Stimulated activated naive CD4-positive, alpha-beta T cell (primary cell): Measurements from ENCODE around the gene SLC25A42.
A peak's percentile ranks its signal among the peaks of the same experiment; 100 is the strongest.

Source experiments
- DNase-seq, 6 experiments: peaks; one replicate each; lab custom pipeline; 2025; lab: John Stamatoyannopoulos, UW

SLC25A42 gene

DNA sequence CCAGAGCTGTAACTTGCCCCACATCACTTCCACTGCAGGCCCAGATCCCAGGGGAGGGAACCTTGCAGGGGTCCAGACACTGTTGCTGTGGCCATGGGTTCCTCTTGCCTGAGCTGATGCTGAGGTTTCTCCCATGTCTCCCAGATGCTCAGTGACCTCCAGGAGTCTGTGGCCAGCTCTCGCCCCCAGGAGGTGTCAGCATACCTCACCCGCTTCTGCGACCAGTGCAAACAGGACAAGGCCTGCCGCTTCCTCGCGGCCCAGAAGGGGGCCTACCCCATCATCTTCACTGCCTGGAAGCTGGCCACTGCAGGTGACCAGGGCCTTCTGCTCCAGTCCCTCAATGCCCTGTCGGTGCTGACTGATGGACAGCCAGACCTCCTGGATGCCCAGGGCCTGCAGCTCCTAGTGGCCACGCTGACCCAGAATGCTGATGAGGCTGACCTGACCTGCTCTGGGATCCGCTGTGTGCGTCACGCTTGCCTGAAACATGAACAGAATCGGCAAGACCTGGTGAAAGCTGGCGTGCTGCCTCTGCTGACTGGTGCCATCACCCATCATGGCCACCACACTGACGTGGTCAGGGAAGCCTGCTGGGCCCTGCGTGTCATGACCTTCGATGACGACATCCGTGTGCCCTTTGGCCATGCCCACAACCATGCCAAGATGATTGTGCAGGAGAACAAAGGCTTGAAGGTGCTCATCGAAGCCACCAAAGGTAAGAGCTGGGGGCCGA, 12.1 kb upstream of the SLC25A42 start:
- no peak for DNase-seq

GRCh38 chr19:19052921-19053320, 10.9 kb upstream of the SLC25A42 start:
- no peak for DNase-seq

GRCh38 chr19:19053508-19054314, 10.1 kb upstream of the SLC25A42 start:
- DNase-seq: peak; percentile 29 to 61 (median 50)

DNA sequence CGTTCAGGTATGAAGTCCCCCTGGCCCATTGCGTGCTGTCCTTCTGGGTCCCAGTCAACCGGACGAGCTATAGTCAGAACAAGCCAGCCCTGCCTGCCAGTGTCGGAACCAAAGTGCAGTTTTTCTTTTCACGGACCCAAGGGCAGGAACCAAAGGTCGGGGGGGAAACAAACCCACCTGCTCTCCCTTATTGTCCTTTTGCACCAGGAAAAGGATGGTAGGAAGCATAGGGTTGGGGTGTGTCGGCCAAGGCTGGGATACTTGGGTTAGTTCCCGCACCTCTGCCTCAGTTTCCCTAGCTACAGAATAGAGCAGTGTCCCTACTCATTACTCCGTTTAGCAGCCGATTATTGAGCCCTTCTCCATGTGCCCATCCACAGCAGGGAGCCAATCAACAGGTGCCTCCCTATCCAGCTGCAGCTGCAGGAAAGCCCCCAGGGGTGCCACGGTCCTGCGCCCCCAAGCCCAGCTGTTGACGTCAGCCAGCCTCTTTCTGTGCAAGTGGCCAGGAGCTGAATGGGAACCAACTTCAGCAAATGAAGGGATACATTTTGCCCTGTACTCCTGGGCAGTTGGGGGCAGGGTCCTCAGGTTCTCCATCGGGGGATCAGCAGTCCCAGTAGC, 9.4 kb upstream of the SLC25A42 start:
- DNase-seq: no peak

- no peak for DNase-seq
These were observed 8.8 kb upstream of the SLC25A42 start for GRCh38 chr19:19054939-19055440.

- DNase-seq: no peak
These were observed 8.1 kb upstream of the SLC25A42 start for GRCh38 chr19:19055701-19056100.

GRCh38 chr19:19056636-19057275, 7.0 kb upstream of the SLC25A42 start:
- DNase-seq: no peak

DNA sequence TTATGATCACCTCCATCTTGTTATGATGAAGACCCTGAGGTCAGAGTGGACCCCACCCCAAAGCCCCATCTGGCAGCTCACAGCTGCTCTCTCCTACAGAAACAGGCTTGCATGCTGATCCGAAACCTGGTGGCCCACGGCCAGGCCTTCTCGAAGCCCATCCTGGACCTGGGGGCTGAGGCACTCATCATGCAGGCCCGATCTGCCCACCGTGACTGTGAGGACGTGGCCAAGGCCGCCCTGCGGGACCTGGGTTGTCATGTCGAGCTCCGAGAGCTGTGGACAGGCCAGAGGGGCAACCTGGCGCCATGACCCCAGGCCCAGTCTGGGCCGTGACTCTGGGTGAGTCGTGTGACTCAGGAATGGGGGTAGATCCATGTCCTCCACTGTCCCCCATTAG, 6.5 kb upstream of the SLC25A42 start:
- no peak for DNase-seq

GRCh38 chr19:19057720-19058119, 6.1 kb upstream of the SLC25A42 start:
- no peak for DNase-seq

DNA sequence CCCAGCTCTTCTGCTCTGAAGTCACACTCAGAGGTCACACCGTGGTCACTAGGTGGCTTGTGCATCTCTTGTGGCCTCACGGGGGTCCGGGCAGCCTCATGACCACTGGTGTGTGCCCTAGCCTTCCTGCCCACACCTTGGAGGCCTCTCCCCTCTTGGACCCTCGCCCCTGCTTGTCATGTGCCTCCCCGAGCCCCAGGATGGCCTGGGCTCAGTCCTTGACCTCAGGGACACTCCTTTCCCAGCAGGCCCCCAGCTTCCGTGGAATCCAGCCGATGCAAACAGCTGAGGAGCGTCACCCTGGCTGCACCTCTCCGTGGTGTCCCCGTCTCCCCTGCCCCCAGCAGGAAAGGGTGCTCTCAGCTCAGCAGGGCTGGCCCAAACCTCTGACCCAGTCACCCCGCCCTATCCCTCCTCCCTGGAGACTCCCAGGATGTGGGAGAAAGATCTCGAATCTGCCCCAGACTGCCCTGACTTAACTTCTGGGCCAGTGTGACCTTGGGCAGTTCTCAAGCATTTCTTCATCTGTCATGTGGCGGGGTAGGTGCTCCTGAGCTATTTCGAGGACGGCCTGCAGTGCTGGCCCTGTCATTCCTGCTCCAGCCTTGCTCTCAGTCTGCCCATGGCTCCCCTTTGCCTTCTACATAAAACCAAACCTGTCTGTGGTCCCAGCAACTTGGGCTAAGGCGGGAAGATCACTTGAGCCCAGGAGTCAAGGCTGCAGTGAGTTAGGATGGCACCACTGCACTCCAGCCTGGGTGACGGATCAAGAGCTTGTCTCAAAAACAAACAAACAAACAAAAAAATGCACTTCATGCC, 4.6 kb upstream of the SLC25A42 start:
- no peak for DNase-seq

- no peak for DNase-seq
These were observed 3.8 kb upstream of the SLC25A42 start for GRCh38 chr19:19059837-19060611.

GRCh38 chr19:19061506-19061905, 2.3 kb upstream of the SLC25A42 start:
- DNase-seq: no peak

GRCh38 chr19:19062454-19063182, 1.2 kb upstream of the SLC25A42 start:
- DNase-seq: no peak

GRCh38 chr19:19064098-19064722, 416 bp downstream of the SLC25A42 start:
- DNase-seq: peak in 3 of 6 experiments; percentile 85 to 95 (median 89)

GRCh38 chr19:19064811-19065745, 1.3 kb downstream of the SLC25A42 start:
- peak in 2 of 6 experiments; percentile 15 to 41 for DNase-seq

GRCh38 chr19:19067276-19068072, 3.7 kb downstream of the SLC25A42 start:
- no peak for DNase-seq
